Effector CD8-positive, alpha-beta T cell (primary cell): ENCODE results near the gene GALP.
"Not testable (repeated sequence)": the region's sequence is repeated elsewhere in the genome, so short reads cannot be mapped to it uniquely, and the experiment has no call there.

ENCODE experiments used
- DNase-seq: peaks from one replicate; lab custom pipeline; 2025; lab: John Stamatoyannopoulos, UW

Gene GALP

GRCh38 chr19:56191115-56191514, 15.3 kb downstream of the GALP start:
- no peak for DNase-seq

GRCh38 chr19:56191711-56192110, 15.9 kb downstream of the GALP start:
- DNase-seq, result no peak

- no peak for DNase-seq
Observed at GRCh38 chr19:56193981-56194640, 18.3 kb downstream of the GALP start.

GRCh38 chr19:56197646-56198045, 21.8 kb downstream of the GALP start, which contains the start of gene ZSCAN5B:
ZSCAN5B (minus strand) TSS chr19:56197783; CDS start chr19:56193052, 4,731 bp downstream.
- not testable (repeated sequence) for DNase-seq

- no peak for DNase-seq
Observed at GRCh38 chr19:56199687-56200086, 23.9 kb downstream of the GALP start.

GRCh38 chr19:56201973-56202372, 26.2 kb downstream of the GALP start, which contains the start of gene ZSCAN5C:
ZSCAN5C (plus strand) TSS chr19:56202273; CDS start chr19:56205914, 3,641 bp downstream.
- DNase-seq, result no peak

GRCh38 chr19:56207581-56207980, 31.8 kb downstream of the GALP start:
- not testable (repeated sequence) for DNase-seq

- no peak for DNase-seq
Observed at GRCh38 chr19:56209091-56209490, 33.3 kb downstream of the GALP start.

- not testable (repeated sequence) for DNase-seq
Observed at GRCh38 chr19:56210036-56210435, 34.2 kb downstream of the GALP start.

GRCh38 chr19:56211718-56212117, 35.9 kb downstream of the GALP start:
- no peak for DNase-seq

- no peak for DNase-seq
Observed at GRCh38 chr19:56217039-56217949, 41.5 kb downstream of the GALP start.

- DNase-seq, result no peak
Observed at GRCh38 chr19:56218961-56219360, 43.2 kb downstream of the GALP start.

GRCh38 chr19:56221442-56221841, 45.6 kb downstream of the GALP start:
- not testable (repeated sequence) for DNase-seq

GRCh38 chr19:56221851-56222250, 46.0 kb downstream of the GALP start:
- DNase-seq, result no peak

GRCh38 chr19:56222901-56223300, 47.1 kb downstream of the GALP start:
- no peak for DNase-seq

- DNase-seq, result no peak
Observed at GRCh38 chr19:56223481-56223880, 47.7 kb downstream of the GALP start.
